ENCODE results near the gene WDR88. TPM values are rescaled to one million over a fixed set of nuclear protein-coding genes. Genes with fewer than 3 reads are reported as not detected.

The WDR88 gene
- total and polyA plus RNA-seq, 12 donors: 0.13 to 0.37 TPM; not detected in 10

DNA sequence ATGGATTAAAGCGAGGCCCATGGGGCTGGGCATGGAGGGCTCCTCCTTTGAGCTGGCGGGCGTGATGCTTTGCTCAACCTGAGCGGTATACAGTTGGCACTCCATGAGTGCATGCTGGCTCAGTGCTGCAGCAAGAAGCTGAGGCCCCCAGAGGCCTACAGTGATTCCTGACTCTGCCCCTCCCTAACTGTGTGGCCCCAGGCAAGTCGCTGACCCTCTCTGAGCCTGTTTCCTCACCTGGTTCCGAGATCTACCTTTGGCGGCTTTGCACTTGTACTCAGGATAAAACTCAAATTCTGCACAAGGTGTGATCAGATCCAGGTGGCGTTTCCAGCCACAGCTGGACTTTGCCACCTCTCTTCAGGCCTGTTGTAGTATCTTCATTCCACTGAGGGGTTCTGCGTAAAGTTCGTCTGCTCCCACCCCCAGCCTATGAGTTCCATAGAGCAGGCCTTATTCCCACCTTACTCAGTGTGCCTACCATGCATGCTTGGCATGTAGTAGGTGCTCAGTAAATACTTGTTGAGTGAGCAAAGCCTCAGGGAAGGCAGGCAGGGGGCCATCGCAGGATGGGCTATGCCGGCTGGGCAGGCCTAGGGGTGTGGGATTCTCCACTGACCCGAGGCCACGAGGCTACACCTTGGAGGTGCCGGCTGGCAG lies 70.1 kb downstream of the WDR88 start:
- Histone ChIP-seq H3K36me3 (peaks cover 0 to 55% (median 6%) of the 10 kb centered on the region in 9 donors), H3K27ac (no peak overlapping the region), H3K9me3 (no peaks in the 10 kb centered on the region), H3K27me3 (no peaks in the 10 kb centered on the region), H3K4me1 (no peaks in the 10 kb centered on the region), H3K4me3 (no peak overlapping the region)
- ATAC-seq (no peak), DNase-seq (no peak)
- WGBS, 2 donors: 96 to 97% methylated on average over 15 of the region's 15 CpGs
- TF ChIP-seq, protein P1, sequence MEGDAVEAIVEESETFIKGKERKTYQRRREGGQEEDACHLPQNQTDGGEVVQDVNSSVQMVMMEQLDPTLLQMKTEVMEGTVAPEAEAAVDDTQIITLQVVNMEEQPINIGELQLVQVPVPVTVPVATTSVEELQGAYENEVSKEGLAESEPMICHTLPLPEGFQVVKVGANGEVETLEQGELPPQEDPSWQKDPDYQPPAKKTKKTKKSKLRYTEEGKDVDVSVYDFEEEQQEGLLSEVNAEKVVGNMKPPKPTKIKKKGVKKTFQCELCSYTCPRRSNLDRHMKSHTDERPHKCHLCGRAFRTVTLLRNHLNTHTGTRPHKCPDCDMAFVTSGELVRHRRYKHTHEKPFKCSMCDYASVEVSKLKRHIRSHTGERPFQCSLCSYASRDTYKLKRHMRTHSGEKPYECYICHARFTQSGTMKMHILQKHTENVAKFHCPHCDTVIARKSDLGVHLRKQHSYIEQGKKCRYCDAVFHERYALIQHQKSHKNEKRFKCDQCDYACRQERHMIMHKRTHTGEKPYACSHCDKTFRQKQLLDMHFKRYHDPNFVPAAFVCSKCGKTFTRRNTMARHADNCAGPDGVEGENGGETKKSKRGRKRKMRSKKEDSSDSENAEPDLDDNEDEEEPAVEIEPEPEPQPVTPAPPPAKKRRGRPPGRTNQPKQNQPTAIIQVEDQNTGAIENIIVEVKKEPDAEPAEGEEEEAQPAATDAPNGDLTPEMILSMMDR (IDR thresholded peaks at IDR 0.05): no peak
- intact Hi-C loops (cut with DNase I): no loop called here

DNA sequence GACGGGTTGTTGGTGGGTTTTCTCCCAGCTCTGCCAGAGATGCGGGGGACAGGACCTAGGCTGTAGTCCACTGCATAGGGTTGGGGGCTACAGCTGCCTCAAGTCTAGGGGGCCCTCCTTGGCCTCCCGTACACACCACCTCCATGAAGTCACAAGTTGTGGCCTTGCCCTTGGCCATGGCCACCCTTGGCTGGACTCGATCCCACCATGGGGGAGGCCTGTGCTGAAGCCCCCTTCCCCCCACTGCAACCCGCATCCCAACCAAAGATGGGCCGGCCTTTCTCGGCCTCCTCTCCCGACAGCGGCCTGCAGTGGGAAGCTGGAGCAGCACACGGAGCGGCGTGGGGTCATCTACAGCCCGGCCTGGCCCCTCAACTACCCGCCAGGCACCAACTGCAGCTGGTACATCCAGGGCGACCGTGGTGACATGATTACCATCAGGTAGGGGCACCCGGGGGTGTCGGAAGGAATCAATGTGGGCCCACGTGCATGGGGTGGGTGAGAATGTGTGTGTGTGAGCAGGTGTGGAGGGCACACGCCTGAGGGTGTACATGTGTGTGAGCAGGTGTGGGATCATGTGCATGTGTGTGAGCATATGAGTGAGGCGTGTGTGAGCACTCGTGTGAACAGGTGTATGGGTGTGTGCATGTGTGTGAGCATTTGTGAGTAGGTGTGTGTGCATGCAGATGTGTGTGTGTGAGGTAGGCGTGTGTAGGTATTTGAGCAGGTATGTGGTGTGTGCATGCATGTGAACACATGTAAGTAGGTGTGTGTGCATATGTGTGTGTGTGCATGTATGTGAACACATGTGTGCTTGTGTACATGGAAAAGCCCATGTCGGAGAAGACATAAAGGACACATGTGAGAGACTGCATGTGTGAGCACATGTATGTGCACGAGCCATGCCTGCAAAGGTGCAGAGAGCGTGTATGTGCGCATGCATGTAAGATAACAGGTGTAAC lies 70.9 kb downstream of the WDR88 start:
- 91 to 92% methylated on average over 27 of the region's 27 CpGs for WGBS, 2 donors
- no peaks in the 10 kb centered on the region for H3K9me3 ChIP-seq
- H3K36me3 ChIP-seq: peaks cover 0 to 58% (median 6%) of the 10 kb centered on the region in 9 donors
- H3K27ac ChIP-seq: no peak overlapping the region
- intact Hi-C loops (cut with DNase I): no loop called here
- TF ChIP-seq, protein P1 (IDR thresholded peaks at IDR 0.05): no peak
- H3K4me1 ChIP-seq: peaks cover 0 to 1% (median 0%) of the 10 kb centered on the region in 9 donors
- DNase-seq (no peak), ATAC-seq (no peak)
- H3K27me3 ChIP-seq: no peaks in the 10 kb centered on the region
- H3K4me3 ChIP-seq: no peak overlapping the region

DNA sequence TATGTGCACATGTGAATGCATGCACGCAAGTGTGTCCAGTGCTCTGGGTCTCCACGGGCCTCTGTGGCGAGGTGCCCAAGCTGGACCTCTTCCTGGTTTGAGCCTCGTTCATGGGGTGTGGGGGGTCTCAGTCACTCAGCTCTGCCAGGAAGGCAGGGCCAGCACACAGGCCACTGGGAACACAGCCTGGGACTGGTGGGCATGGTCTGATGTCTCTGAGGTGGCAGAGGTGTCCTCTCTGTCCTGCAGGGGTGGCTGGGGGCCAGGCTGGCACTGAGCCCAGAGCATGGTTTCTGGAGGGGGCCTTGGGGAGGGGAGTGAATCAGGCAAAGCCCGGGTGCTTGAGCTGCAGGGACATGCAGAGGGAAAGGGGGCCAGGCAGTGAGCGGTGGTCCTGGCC lies 71.6 kb downstream of the WDR88 start:
- H3K9me3 ChIP-seq: no peaks in the 10 kb centered on the region
- TF ChIP-seq, protein P1 (IDR thresholded peaks at IDR 0.05): no peak
- no peak overlapping the region for H3K27ac ChIP-seq
- no peak for DNase-seq
- no peaks in the 10 kb centered on the region for H3K27me3 ChIP-seq
- peaks cover 0 to 51% (median 6%) of the 10 kb centered on the region in 9 donors for H3K36me3 ChIP-seq
- H3K4me3 ChIP-seq: no peak overlapping the region
- 73 to 74% methylated on average over 6 of the region's 6 CpGs for WGBS, 2 donors
- ATAC-seq: no peak
- intact Hi-C loops (cut with DNase I): no loop called here
- H3K4me1 ChIP-seq: peaks cover 0 to 7% (median 0%) of the 10 kb centered on the region in 9 donors

DNA sequence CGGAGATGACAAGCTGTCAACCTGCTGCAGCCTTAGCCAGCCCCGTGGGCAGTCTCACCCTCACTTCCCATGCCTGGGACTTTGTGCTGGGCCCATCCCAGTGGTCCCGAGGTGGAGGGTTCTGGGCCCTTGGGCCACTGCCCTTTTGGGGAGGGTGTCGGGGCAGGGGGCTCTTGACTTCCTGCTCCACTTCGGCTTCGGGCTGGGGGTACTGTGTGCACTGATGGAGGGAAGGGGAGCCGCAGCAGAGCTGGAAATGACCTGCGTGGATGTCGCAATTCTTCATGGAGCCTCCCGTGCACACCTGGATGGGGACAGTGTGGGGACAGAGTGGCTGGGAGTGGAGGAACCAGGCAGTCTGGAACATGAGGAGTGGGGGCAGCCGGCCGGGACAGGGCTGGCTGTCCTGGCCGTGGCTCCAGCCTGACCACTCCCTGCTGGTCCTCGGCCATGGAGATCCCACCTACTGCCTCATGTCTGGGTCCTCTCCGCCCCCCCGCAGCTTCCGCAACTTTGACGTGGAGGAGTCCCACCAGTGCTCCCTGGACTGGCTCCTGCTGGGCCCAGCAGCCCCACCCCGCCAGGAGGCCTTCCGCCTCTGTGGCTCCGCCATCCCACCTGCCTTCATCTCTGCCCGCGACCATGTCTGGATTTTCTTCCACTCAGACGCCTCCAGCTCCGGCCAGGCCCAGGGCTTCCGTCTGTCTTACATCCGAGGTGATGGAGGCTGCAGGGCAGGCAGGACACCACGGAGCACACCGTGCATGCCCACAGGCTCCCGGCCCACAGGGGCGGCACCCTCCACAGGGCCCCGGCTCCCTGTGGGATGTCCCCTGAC lies 72.4 kb downstream of the WDR88 start:
- Histone ChIP-seq H3K27ac (no peak overlapping the region), H3K9me3 (no peaks in the 10 kb centered on the region), H3K4me3 (no peak overlapping the region), H3K4me1 (peaks cover 0 to 7% (median 0%) of the 10 kb centered on the region in 9 donors), H3K27me3 (no peaks in the 10 kb centered on the region), H3K36me3 (peaks cover 0 to 46% (median 6%) of the 10 kb centered on the region in 9 donors)
- TF ChIP-seq, protein P1 (IDR thresholded peaks at IDR 0.05): no peak
- intact Hi-C loops (cut with DNase I): no loop called here
- DNase-seq: no peak
- WGBS, 2 donors: 90 to 92% methylated on average over 32 of the region's 32 CpGs
- ATAC-seq: no peak

All from heart right ventricle (tissue), 16 donors.